HEK293 (cell line): Measurements from ENCODE around the gene GSG1L.

Experiments
- CTCF ChIP-seq: fragments of 450-650 bp; formaldehyde crosslinking; IDR thresholded peaks from 2 replicates; pipeline ENCODE4 v1.5.1; 2016; ENCODE audit warnings: missing biosample characterization, missing genetic modification characterization
- ZNF501 ChIP-seq: fragments of 450-650 bp; formaldehyde crosslinking; IDR thresholded peaks from 2 replicates; pipeline ENCODE4 v1.5.1; 2016; ENCODE audit warnings: missing biosample characterization, missing genetic modification characterization
- ZNF560 ChIP-seq: fragments of 450-650 bp; formaldehyde crosslinking; IDR thresholded peaks from 2 replicates; pipeline ENCODE4 v1.5.1; 2017; ENCODE audit warnings: missing biosample characterization, missing genetic modification characterization, borderline replicate concordance
- ZNF837 ChIP-seq: fragments of 450-650 bp; formaldehyde crosslinking; IDR thresholded peaks from 2 replicates; pipeline ENCODE4 v1.5.1; 2016; ENCODE audit warnings: missing biosample characterization, missing genetic modification characterization
- ZXDB ChIP-seq: fragments of 450-650 bp; formaldehyde crosslinking; IDR thresholded peaks from 2 replicates; pipeline ENCODE4 v1.5.1; 2016; ENCODE audit warnings: missing biosample characterization, missing genetic modification characterization
- TF ChIP-seq, protein P1 (sequence below): fragments of 450-650 bp; formaldehyde crosslinking; IDR thresholded peaks from 2 replicates; pipeline ENCODE4 v1.5.1; 2016; ENCODE audit warnings: missing biosample characterization, missing genetic modification characterization

- TF ChIP-seq ZXDB (tag by site-specific recombination), result no peak
- TF ChIP-seq ZNF837 (tag by site-specific recombination), result no peak
- no peak for TF ChIP-seq ZNF501 (tag by site-specific recombination)
- no peak for TF ChIP-seq CTCF (tag by site-specific recombination)
- TF ChIP-seq ZNF560 (tag by site-specific recombination), result no peak
- TF ChIP-seq, protein P1, sequence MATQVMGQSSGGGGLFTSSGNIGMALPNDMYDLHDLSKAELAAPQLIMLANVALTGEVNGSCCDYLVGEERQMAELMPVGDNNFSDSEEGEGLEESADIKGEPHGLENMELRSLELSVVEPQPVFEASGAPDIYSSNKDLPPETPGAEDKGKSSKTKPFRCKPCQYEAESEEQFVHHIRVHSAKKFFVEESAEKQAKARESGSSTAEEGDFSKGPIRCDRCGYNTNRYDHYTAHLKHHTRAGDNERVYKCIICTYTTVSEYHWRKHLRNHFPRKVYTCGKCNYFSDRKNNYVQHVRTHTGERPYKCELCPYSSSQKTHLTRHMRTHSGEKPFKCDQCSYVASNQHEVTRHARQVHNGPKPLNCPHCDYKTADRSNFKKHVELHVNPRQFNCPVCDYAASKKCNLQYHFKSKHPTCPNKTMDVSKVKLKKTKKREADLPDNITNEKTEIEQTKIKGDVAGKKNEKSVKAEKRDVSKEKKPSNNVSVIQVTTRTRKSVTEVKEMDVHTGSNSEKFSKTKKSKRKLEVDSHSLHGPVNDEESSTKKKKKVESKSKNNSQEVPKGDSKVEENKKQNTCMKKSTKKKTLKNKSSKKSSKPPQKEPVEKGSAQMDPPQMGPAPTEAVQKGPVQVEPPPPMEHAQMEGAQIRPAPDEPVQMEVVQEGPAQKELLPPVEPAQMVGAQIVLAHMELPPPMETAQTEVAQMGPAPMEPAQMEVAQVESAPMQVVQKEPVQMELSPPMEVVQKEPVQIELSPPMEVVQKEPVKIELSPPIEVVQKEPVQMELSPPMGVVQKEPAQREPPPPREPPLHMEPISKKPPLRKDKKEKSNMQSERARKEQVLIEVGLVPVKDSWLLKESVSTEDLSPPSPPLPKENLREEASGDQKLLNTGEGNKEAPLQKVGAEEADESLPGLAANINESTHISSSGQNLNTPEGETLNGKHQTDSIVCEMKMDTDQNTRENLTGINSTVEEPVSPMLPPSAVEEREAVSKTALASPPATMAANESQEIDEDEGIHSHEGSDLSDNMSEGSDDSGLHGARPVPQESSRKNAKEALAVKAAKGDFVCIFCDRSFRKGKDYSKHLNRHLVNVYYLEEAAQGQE (tag by site-specific recombination), result no peak
Observed at GRCh38 chr16:28040039-28040438, 23.5 kb downstream of the GSG1L start.
